T-cell (primary cell): Measurements from ENCODE around the gene C4orf51. TPM values are rescaled to one million over a fixed set of nuclear protein-coding genes. Genes with fewer than 3 reads are reported as not detected.

Experiments
- ATAC-seq, 4 experiments: fragments of 200-7000 bp in 3 of 4; fragments of 150-1000 bp in 1 of 4; cut with Tn5 transposase; replicated peaks in 1 of 4; 1 replicate in 3 of 4; 2 replicates in 1 of 4; pipeline ENCODE4 v1.10.0; 2021; ENCODE audit warnings: moderate library complexity in 3 of 4, mild to moderate bottlenecking in 2 of 4, moderate number of reproducible peaks in 1 of 4
- CTCF ChIA-PET, 2 donors: fragments of 300-600 bp; sonication (Branson Sonifier 250); formaldehyde crosslinking; loops; one replicate each; lab custom pipeline; 2022; ENCODE audit warnings: antibody characterized with exemption in 2 of 2; lab: Charles Lee
- POLR2A ChIA-PET, 2 donors: fragments of 300-600 bp; sonication (Branson Sonifier 250); formaldehyde crosslinking; loops; one replicate each; lab custom pipeline; 2022; ENCODE audit warnings: antibody characterized with exemption in 2 of 2; lab: Charles Lee
- DNase-seq, 35 experiments: peaks; one replicate each; pipeline versions ENCODE4 v3.0.0 to v3.0.0-alpha.2; 2013 to 2023
- H3K27ac ChIP-seq: one replicate; pipeline ENCODE4 v1.5.1; 2013; ENCODE audit warnings: low read length
- H3K27me3 ChIP-seq, 2 experiments: replicated peaks in 1 of 2; 1 replicate in 1 of 2; 2 replicates in 1 of 2; pipeline versions ENCODE4 v1.6.1 to v1.7.0; 2013; ENCODE audit warnings: low read length in 1 of 2, mixed read lengths in 1 of 2; ENCODE audit not compliant: control insufficient read depth in 2 of 2, insufficient read depth in 2 of 2; ENCODE audit errors: extremely low read depth in 1 of 2
- H3K36me3 ChIP-seq, 2 donors: 1 replicate in 1 of 2; 2 replicates in 1 of 2; pipeline versions ENCODE4 v1.6.1 to v1.7.0; 2013; ENCODE audit warnings: low read length in 1 of 2; ENCODE audit not compliant: control insufficient read depth in 2 of 2, insufficient read depth in 1 of 2; ENCODE audit errors: extremely low read depth in 1 of 2
- H3K4me1 ChIP-seq, 2 experiments: 1 replicate in 1 of 2; 2 replicates in 1 of 2; pipeline versions ENCODE4 v1.6.1 to v1.7.0; 2013; ENCODE audit warnings: low read length in 2 of 2, mixed read lengths in 1 of 2; ENCODE audit not compliant: insufficient read depth in 2 of 2, control insufficient read depth in 1 of 2; ENCODE audit errors: extremely low read depth in 1 of 2
- H3K4me3 ChIP-seq, 2 donors: 1 replicate in 1 of 2; 2 replicates in 1 of 2; pipeline versions ENCODE4 v1.5.1 to v1.7.0; 2013; ENCODE audit warnings: mild to moderate bottlenecking in 2 of 2, low read length in 1 of 2, moderate library complexity in 1 of 2; ENCODE audit not compliant: control insufficient read depth in 1 of 2; ENCODE audit errors: extremely low read depth in 1 of 2
- H3K9me3 ChIP-seq: 2 replicates; pipeline ENCODE4 v1.7.0; 2013
- H3K27ac Mint-ChIP-seq, 2 donors: one replicate each; pipeline ENCODE4 v1.8.0; 2020 to 2021; ENCODE audit warnings: mild to moderate bottlenecking in 2 of 2, mixed read lengths in 2 of 2
- H3K27me3 Mint-ChIP-seq, 2 donors: one replicate each; pipeline ENCODE4 v1.8.0; 2021 to 2022; ENCODE audit warnings: mixed read lengths in 2 of 2
- H3K36me3 Mint-ChIP-seq: one replicate; pipeline ENCODE4 v1.8.0; 2021; ENCODE audit warnings: mixed read lengths
- H3K4me1 Mint-ChIP-seq, 3 donors: one replicate each; pipeline ENCODE4 v1.8.0; 2020 to 2022; ENCODE audit warnings: mixed read lengths in 3 of 3, mild to moderate bottlenecking in 1 of 3
- H3K4me3 Mint-ChIP-seq, 3 donors: one replicate each; pipeline ENCODE4 v1.8.0; 2020 to 2022; ENCODE audit warnings: mild to moderate bottlenecking in 3 of 3, mixed read lengths in 3 of 3, moderate library complexity in 3 of 3
- H3K9me3 Mint-ChIP-seq, 3 donors: one replicate each; pipeline ENCODE4 v1.8.0; 2020 to 2022; ENCODE audit warnings: mixed read lengths in 3 of 3
- WGBS: methylation state at CpG from one replicate; pipeline ENCODE4 v1.1.5; 2013; ENCODE audit warnings: missing lambda C conversion rate; ENCODE audit not compliant: insufficient coverage; 5-methylcytosine and 5-hydroxymethylcytosine counted together
- total RNA-seq, 35 experiments: library from RNA in 6 of 35; stranded (reverse) in 6 of 35; fragments of 120-200 nt in 1 of 35; gene quantifications; one replicate each; pipeline versions ENCODE4 v1.2.1 to v1.2.4 and lab custom pipeline; 2013 to 2026

Gene C4orf51
- total RNA-seq, 5 donors from 2014 or later (not counting 1 experiment from before 2014, with no cell fraction given) = not detected

GRCh38 chr4:145734576-145735346, 54.8 kb downstream of the C4orf51 start:
- Histone ChIP-seq H3K4me3 (no peak overlapping the region), H3K9me3 (no peaks in the 10 kb centered on the region), H3K4me1 (peaks cover 3 to 11% of the 10 kb centered on the region in 2 experiments), H3K27ac (no peak overlapping the region), H3K27me3 (peaks cover 0 to 7% of the 10 kb centered on the region in 2 experiments), H3K36me3 (no peaks in the 10 kb centered on the region)
- DNase-seq = peak in 1 of 35 experiments; percentile 6
- ATAC-seq = no peak
- peak overlapping the region; percentile 56 to 71 for H3K27ac Mint-ChIP-seq
- CTCF ChIA-PET = no interaction called here
- H3K4me3 Mint-ChIP-seq = peak overlapping the region in 2 of 3 donors; percentile 22 to 75
- WGBS = 70% methylated on average over 9 of the region's 14 CpGs
- peaks cover 0 to 2% of the 10 kb centered on the region in 2 donors for H3K27me3 Mint-ChIP-seq
- POLR2A ChIA-PET = no interaction called here
- H3K36me3 Mint-ChIP-seq = no peaks in the 10 kb centered on the region
- no peaks in the 10 kb centered on the region for H3K9me3 Mint-ChIP-seq
- H3K4me1 Mint-ChIP-seq = peaks cover 4 to 18% (median 14%) of the 10 kb centered on the region in 3 donors

- no CpG with 5 or more reads among the region's 2 CpGs for WGBS
- H3K4me1 Mint-ChIP-seq = peaks cover 4 to 18% (median 14%) of the 10 kb centered on the region in 3 donors
- no peak overlapping the region for H3K4me3 Mint-ChIP-seq
- POLR2A ChIA-PET = no interaction called here
- Histone ChIP-seq H3K36me3 (no peaks in the 10 kb centered on the region), H3K9me3 (no peaks in the 10 kb centered on the region), H3K27me3 (peaks cover 0 to 7% of the 10 kb centered on the region in 2 experiments), H3K4me3 (no peak overlapping the region), H3K4me1 (peaks cover 3 to 11% of the 10 kb centered on the region in 2 experiments), H3K27ac (no peak overlapping the region)
- H3K9me3 Mint-ChIP-seq = no peaks in the 10 kb centered on the region
- DNase-seq (no peak), ATAC-seq (no peak)
- CTCF ChIA-PET = no interaction called here
- no peaks in the 10 kb centered on the region for H3K36me3 Mint-ChIP-seq
- H3K27ac Mint-ChIP-seq = no peak overlapping the region
- H3K27me3 Mint-ChIP-seq = no peaks in the 10 kb centered on the region
Observed at GRCh38 chr4:145735347-145735675, 55.4 kb downstream of the C4orf51 start.

- POLR2A ChIA-PET = no interaction called here
- Histone ChIP-seq H3K36me3 (no peaks in the 10 kb centered on the region), H3K4me3 (no peak overlapping the region), H3K27me3 (peaks cover 0 to 9% of the 10 kb centered on the region in 2 experiments), H3K27ac (no peak overlapping the region), H3K9me3 (no peaks in the 10 kb centered on the region), H3K4me1 (peaks cover 3 to 11% of the 10 kb centered on the region in 2 experiments)
- Mint-ChIP-seq H3K27ac (no peak overlapping the region), H3K4me1 (peaks cover 4 to 18% (median 14%) of the 10 kb centered on the region in 3 donors), H3K4me3 (no peak overlapping the region), H3K36me3 (no peaks in the 10 kb centered on the region), H3K27me3 (no peaks in the 10 kb centered on the region), H3K9me3 (no peaks in the 10 kb centered on the region)
- no peak for ATAC-seq
- WGBS = no CpG with 5 or more reads among the region's 4 CpGs
- CTCF ChIA-PET = no interaction called here
- DNase-seq = no peak
Observed at GRCh38 chr4:145735827-145736226, 55.9 kb downstream of the C4orf51 start.

GRCh38 chr4:145736241-145736831, 56.4 kb downstream of the C4orf51 start:
- Mint-ChIP-seq H3K9me3 (no peaks in the 10 kb centered on the region), H3K27ac (no peak overlapping the region), H3K27me3 (no peaks in the 10 kb centered on the region), H3K4me3 (no peak overlapping the region), H3K36me3 (no peaks in the 10 kb centered on the region), H3K4me1 (peaks cover 4 to 18% (median 14%) of the 10 kb centered on the region in 3 donors)
- H3K9me3 ChIP-seq = no peaks in the 10 kb centered on the region
- no peaks in the 10 kb centered on the region for H3K36me3 ChIP-seq
- no peak overlapping the region for H3K27ac ChIP-seq
- ChIA-PET CTCF (no interaction called here), POLR2A (no interaction called here)
- no peak overlapping the region for H3K4me3 ChIP-seq
- DNase-seq (no peak), ATAC-seq (no peak)
- H3K4me1 ChIP-seq = peaks cover 3 to 11% of the 10 kb centered on the region in 2 experiments
- H3K27me3 ChIP-seq = peaks cover 0 to 9% of the 10 kb centered on the region in 2 experiments
- WGBS = 91% methylated on average over 6 of the region's 9 CpGs

GRCh38 chr4:145739845-145740244, 59.9 kb downstream of the C4orf51 start:
- H3K4me3 Mint-ChIP-seq = no peak overlapping the region
- POLR2A ChIA-PET = no interaction called here

GRCh38 chr4:145740806-145741205, 60.9 kb downstream of the C4orf51 start:
- H3K4me1 ChIP-seq = no peaks in the 10 kb centered on the region
- H3K4me1 Mint-ChIP-seq = no peaks in the 10 kb centered on the region
- ATAC-seq = no peak
- no peak overlapping the region for H3K4me3 Mint-ChIP-seq
- ChIA-PET POLR2A (no interaction called here), CTCF (no interaction called here)
- H3K36me3 ChIP-seq = no peaks in the 10 kb centered on the region
- no peak overlapping the region for H3K4me3 ChIP-seq
- H3K27me3 ChIP-seq = peaks cover 0 to 10% of the 10 kb centered on the region in 2 experiments
- DNase-seq = no peak
- H3K27ac Mint-ChIP-seq = no peak overlapping the region
- H3K9me3 Mint-ChIP-seq = peaks cover 0 to 2% (median 0%) of the 10 kb centered on the region in 3 donors
- H3K27ac ChIP-seq = no peak overlapping the region
- WGBS = no CpG with 5 or more reads among the region's 2 CpGs
- peaks cover 5 to 6% of the 10 kb centered on the region in 2 donors for H3K27me3 Mint-ChIP-seq
- H3K9me3 ChIP-seq = no peaks in the 10 kb centered on the region
- H3K36me3 Mint-ChIP-seq = no peaks in the 10 kb centered on the region

More at GRCh38 chr4:145739845-145740244, 59.9 kb downstream of the C4orf51 start:
- Mint-ChIP-seq H3K27me3 (peaks cover 0 to 6% of the 10 kb centered on the region in 2 donors), H3K4me1 (peaks cover 0 to under 1% (median 0%) of the 10 kb centered on the region in 3 donors), H3K27ac (no peak overlapping the region), H3K36me3 (no peaks in the 10 kb centered on the region), H3K9me3 (no peaks in the 10 kb centered on the region)
- no peak for DNase-seq
- no peaks in the 10 kb centered on the region for H3K36me3 ChIP-seq
- CTCF ChIA-PET = interaction anchor here (0.6 kb wide), 2 partner anchors 130 to 131 kb away, joined by 4 read pairs; no protein-coding TSS in a partner anchor
- no peaks in the 10 kb centered on the region for H3K4me1 ChIP-seq
- H3K27ac ChIP-seq = no peak overlapping the region
- no peaks in the 10 kb centered on the region for H3K9me3 ChIP-seq
- H3K4me3 ChIP-seq = no peak overlapping the region
- no peak for ATAC-seq
- 80% methylated on average over 3 of the region's 5 CpGs for WGBS
- peaks cover 0 to 10% of the 10 kb centered on the region in 2 experiments for H3K27me3 ChIP-seq
